GM21526 (cell line): ENCODE measurements around the gene MRPS17.
"Not testable (repeated sequence)": the region's sequence is repeated elsewhere in the genome, so short reads cannot be mapped to it uniquely, and the experiment has no call there.

Experiments used
- ATAC-seq: cut with Tn5 transposase; IDR thresholded peaks from one replicate; pipeline ENCODE4 v1.9.1; 2021; ENCODE audit warnings: moderate library complexity; ENCODE audit not compliant: unreplicated experiment, low FRiP score

Gene MRPS17

DNA sequence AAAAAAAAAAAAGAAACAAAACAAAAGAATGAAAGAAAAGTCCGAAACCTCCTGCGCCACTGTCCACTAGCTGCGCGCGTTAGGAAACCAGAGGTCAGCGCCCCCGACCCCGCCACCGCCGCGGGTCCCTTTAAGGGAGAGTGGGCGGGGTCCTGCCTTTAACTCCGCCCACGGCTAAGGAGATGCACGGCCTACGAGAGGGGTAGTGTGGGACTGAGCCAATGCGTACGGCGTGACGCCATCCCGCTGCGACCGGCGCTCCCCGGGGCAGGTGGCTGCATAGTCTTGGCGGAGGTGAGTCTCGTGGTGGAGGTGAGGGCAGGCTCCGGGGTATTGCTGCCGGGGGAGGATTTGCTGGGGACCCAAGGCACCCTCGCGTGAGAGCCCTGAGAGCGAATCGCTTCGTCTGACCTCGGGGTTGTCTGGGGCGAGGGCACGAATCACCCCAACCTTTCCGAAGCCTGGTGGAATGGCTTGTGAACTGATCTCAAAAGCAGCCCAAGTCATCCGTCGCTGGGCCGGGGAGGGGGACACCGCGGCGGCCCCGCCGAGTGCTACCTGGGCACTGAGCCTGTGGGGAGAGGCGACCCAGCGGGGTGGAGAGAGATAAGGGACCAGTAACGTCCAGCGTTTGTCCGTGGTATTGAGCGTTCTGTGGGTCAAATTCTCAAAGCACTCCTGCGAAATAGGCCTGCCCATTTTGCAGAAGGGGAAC lies at the start of gene MRPS17:
MRPS17 (plus strand) TSS at position 241 of the 715 bp plus-strand sequence. CDS start 1,319 bp downstream, outside the sequence.
- peak; percentile 100 for ATAC-seq

DNA sequence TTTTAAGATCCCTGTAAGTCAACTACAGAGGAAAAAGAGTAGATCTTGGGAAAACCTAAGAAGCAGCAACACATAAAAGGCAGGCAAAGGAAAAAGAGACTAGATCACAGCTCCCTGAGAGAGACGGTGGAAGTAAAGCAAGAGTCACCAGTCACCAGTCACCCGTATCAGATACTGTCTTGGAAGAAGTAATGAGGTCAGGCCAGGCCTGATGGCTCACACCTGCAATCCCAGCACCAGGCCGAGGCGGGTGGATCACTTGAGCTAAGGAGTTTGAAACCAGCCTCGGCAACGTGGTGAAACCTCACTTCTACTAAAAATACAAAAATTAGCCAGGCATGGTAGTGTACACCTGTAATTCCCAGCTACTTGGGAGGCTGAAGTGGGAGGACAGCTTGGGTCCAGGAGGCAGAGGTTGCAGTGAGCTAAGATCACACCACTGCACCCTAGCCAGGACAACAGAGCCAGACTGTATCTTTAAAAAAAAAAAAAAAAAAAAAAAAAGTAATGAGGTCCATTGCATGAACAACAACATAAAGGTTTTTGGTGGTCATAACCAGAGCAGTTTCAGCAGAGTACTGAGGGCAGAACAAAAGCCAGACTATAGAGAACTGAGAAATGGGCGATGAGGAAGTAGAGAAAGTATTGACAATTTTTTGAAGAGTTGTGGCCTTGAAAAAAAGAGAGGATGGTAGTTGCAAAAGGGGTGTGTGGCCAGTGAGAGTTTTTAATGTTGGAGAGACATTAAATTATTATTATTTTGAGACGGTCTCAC lies 47.5 kb upstream of the MRPS17 start:
- peak; percentile 98 for ATAC-seq

GRCh38 chr7:55912748-55913158 lies 38.9 kb upstream of the MRPS17 start:
- no peak for ATAC-seq

- no peak for ATAC-seq
These were observed 33.9 kb upstream of the MRPS17 start for GRCh38 chr7:55917771-55918170.

DNA sequence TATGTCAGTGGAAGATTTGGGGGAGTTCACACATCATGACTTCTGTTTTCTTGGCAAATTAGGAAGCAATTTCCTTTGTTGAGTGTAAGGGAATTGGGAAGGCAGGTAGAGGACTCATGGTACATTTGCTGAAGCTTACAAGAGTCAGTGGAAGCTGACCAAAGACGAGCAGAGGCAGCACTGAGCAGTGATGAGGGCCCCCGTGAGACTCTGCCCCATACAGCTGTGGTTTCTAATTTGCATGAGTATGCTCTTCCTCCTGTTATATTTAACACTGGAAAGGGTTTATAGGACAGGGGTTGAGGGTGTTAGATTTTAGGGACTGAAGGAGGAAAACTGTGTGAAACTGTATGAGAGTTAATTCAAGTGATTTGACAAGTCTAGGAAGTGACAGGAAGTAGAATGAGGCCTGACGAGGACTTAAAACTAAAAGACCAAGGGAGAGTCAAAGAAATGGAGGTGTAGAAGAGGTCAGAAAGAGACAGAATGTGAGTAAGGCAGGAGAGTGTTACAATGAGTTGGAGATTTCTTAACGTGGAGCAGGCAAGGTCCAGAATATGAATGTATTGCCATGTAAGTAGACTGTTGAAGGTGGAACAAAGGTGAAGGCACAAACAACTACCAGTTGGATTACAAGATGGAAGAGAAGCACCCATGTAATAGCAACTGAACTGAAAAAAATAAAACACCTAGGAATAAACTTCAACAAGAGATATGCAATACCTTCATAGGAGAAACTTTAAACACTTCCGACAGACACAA lies 23.5 kb upstream of the MRPS17 start:
- ATAC-seq, result no peak

DNA sequence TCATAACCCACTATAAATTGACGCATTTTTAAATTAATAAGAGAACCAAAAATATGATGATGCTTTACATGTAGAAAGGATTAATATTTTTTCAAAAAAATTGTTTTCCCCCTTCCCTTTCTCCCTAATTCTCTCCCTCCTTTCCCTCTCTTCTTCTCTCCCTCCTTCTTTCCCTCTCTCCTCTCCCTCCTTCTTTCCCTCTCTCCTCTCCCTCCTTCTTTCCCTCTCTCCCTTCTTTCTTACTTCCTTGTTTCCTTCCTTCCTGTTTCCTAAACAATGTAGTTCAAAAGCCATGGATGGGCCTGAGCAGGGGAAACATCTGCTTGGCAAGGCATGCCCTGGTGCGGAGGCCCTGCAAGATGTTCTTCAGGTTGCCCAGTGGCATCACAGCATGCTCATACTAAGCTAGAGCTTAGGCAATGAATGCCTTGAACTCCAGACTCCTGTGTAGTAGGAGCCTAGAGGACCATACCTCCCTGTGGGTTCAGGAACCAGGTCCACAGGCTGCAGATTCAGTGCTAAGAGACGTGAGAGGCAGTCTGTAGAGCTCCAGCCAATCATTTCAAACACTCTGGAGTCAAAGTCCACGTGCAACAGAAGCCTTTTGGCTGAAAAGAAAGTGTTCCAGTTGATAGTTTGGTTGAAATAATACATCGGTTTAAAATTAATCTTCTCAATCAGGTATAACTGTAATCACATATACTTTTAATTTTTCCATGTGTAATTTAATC lies 20.1 kb upstream of the MRPS17 start:
- no peak for ATAC-seq

DNA sequence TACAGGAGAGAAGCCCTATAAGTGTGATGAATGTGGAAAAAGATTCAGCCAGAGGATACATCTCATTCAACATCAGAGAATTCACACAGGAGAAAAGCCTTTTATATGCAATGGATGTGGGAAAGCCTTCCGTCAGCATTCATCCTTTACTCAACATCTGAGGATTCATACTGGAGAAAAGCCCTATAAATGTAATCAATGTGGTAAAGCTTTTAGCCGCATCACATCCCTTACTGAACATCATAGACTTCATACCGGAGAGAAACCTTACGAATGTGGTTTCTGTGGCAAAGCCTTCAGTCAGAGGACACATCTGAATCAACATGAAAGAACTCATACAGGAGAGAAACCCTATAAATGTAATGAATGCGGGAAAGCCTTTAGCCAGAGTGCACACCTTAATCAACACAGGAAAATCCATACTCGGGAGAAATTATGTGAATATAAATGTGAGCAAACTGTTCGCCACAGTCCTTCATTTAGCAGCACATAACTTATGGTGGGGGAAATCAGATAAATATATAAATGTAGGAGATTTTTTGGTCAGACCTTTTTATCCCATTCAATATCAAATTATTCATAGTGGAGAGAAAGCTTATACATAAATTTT lies 12.1 kb upstream of the MRPS17 start:
- no peak for ATAC-seq

- ATAC-seq, result no peak
These were observed 5.1 kb upstream of the MRPS17 start for GRCh38 chr7:55946545-55946944.

DNA sequence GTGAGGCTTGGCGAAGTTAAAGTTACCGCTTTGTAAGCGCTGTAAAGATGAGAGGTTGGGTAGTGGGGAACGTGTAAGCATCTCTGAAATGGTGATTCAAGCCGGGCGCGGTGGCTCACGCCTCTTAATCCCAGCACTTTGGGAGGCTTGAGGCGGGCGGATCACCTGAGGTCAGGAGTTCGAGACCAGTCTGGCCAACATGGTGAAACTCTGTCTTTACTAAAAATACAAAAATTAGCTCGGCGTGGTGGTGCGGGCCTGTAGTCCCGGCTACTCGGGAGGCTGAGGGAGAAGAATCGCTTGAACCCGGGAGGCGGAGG lies 635 bp downstream of the MRPS17 start:
- ATAC-seq, result not testable (repeated sequence)

- ATAC-seq, result no peak
These were observed 2.2 kb downstream of the MRPS17 start for GRCh38 chr7:55953707-55954475.

- no peak for ATAC-seq
These were observed 5.5 kb downstream of the MRPS17 start for GRCh38 chr7:55957190-55957589.

GRCh38 chr7:55962014-55962413 lies 10.3 kb downstream of the MRPS17 start:
- ATAC-seq, result no peak

GRCh38 chr7:55963584-55964168 lies 12.0 kb downstream of the MRPS17 start:
- ATAC-seq, result no peak

DNA sequence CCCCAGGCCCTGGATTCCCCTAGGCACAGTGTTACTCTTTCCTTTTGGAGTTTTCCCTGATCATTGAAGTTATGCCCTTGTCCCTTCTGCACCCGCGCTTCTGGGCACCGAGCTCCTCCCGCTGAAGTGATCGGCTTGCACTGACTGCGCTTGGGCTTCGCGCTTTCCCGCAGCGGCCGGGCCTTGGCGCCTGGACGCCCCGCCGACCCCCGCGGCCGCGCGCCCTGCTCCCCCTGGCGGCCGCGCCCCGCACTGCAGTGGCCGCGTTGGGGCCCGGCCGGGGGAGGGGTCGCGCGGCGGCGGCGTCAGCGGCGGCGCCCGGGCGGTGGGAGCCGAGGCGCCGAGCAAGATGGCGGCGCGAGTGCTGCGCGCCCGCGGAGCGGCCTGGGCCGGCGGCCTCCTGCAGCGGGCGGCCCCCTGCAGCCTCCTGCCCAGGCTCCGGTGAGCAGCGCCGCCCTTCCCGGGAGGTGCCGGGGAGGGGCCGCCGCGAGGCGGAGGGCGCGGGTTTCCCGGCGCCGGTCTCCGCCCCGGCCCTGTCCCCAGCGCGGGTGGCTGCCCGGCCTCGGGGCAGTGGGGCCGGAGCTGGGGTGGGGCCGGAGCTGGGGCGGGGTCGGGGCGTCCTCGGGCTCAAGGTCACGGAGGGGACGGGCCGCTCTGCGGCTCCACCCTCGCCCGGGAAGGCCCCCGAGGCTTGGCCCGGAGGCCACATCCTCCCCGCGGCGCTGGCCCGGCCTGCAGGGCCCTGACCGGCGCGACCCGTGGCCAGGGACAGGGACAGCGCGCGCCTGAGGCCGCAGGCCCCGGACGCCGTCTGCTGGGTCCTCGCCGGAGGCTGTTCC lies 12.8 kb downstream of the MRPS17 start, which contains the start of gene NIPSNAP2:
NIPSNAP2 (plus strand) TSS at position 325 of the 839 bp plus-strand sequence; CDS start at position 350, 25 bp downstream.
- ATAC-seq, result peak; percentile 80

GRCh38 chr7:55965100-55965470 lies 13.4 kb downstream of the MRPS17 start:
- no peak for ATAC-seq

GRCh38 chr7:55965805-55966421 lies 14.2 kb downstream of the MRPS17 start:
- ATAC-seq, result no peak

DNA sequence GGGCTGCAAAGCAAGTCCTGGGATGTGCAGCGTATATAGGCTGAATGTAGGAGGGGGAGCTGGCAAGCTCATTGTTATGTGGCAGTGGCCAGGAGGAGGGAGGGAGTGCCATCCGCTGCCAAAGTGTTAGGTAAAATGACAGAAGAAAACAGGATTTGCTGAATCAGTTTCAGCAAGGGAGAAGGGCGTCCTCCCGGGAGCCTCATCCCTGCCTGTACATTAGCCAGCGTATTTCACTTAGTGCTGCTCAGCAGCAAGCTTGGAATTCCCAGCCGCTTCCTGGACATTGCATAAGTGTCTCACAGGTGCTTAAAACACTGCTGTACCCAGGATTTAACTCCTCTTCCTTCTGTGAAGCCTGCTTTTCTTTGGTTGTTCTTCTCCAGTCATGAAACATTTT lies 15.2 kb downstream of the MRPS17 start:
- ATAC-seq, result no peak

- ATAC-seq, result no peak
These were observed 17.7 kb downstream of the MRPS17 start for GRCh38 chr7:55969391-55969790.
